Measurements from ENCODE around the gene PINLYP. TPM values are rescaled to one million over a fixed set of nuclear protein-coding genes. Genes with fewer than 3 reads are reported as not detected.

Gene PINLYP
- total RNA-seq, 6 donors from 2014 or later = 1.8 to 9.4 (median 4.1) TPM

GRCh38 chr19:43622956-43623355 lies 47.4 kb downstream of the PINLYP start:
- TF ChIP-seq POLR2A (IDR thresholded peaks at IDR 0.05) (no peak), EP300 (IDR thresholded peaks at IDR 0.05) (no peak), POLR2AphosphoS5 (IDR thresholded peaks at IDR 0.05) (no peak), CTCF (IDR thresholded peaks at IDR 0.05) (no peak)
- H3K27ac ChIP-seq = no peak overlapping the region
- DNase-seq (no peak), ATAC-seq (ENCODE audit: low FRiP score in 2 of 2) (no peak)
- peaks cover 5 to 18% (median 11%) of the 10 kb centered on the region in 4 donors for H3K4me1 ChIP-seq
- H3K27me3 ChIP-seq = no peaks in the 10 kb centered on the region
- H3K9me3 ChIP-seq = no peaks in the 10 kb centered on the region
- WGBS, 2 donors = 100% methylated on average over 1 of the region's 1 CpG; no CpG with 5 or more reads in 1 of the 2 donors
- H3K36me3 ChIP-seq = no peaks in the 10 kb centered on the region
- H3K4me3 ChIP-seq = no peak overlapping the region

- H3K36me3 ChIP-seq = no peaks in the 10 kb centered on the region
- TF ChIP-seq POLR2A (IDR thresholded peaks at IDR 0.05) (no peak), POLR2AphosphoS5 (IDR thresholded peaks at IDR 0.05) (no peak), CTCF (IDR thresholded peaks at IDR 0.05) (no peak), EP300 (IDR thresholded peaks at IDR 0.05) (no peak)
- peaks cover 3 to 10% (median 5%) of the 10 kb centered on the region in 4 donors for H3K4me1 ChIP-seq
- H3K9me3 ChIP-seq = no peaks in the 10 kb centered on the region
- H3K27me3 ChIP-seq = no peaks in the 10 kb centered on the region
- 84 to 94% methylated on average over 35 of the region's 35 CpGs for WGBS, 2 donors
- no peak for ATAC-seq (ENCODE audit: low FRiP score in 2 of 2)
- H3K27ac ChIP-seq = no peak overlapping the region
- H3K4me3 ChIP-seq = no peak overlapping the region
- DNase-seq = peak in 1 of 2 donors; percentile 74
Observed at GRCh38 chr19:43623889-43624670, 48.5 kb downstream of the PINLYP start.

GRCh38 chr19:43624933-43625332 lies 49.3 kb downstream of the PINLYP start:
- Histone ChIP-seq H3K9me3 (no peaks in the 10 kb centered on the region), H3K27me3 (no peaks in the 10 kb centered on the region), H3K27ac (no peak overlapping the region), H3K36me3 (no peaks in the 10 kb centered on the region), H3K4me3 (no peak overlapping the region), H3K4me1 (peaks cover 3 to 10% (median 4%) of the 10 kb centered on the region in 4 donors)
- TF ChIP-seq POLR2AphosphoS5 (IDR thresholded peaks at IDR 0.05) (no peak), CTCF (IDR thresholded peaks at IDR 0.05) (no peak), EP300 (IDR thresholded peaks at IDR 0.05) (no peak), POLR2A (IDR thresholded peaks at IDR 0.05) (no peak)
- ATAC-seq (ENCODE audit: low FRiP score in 2 of 2) (peak in 1 of 2 donors; percentile 25), DNase-seq (peak; percentile 66 to 76)
- 41 to 52% methylated on average over 4 to 23 of the region's 30 CpGs for WGBS, 2 donors

GRCh38 chr19:43625918-43626579 lies 50.4 kb downstream of the PINLYP start:
- ATAC-seq (ENCODE audit: low FRiP score in 2 of 2) (peak in 1 of 2 donors; percentile 18), DNase-seq (no peak)
- Histone ChIP-seq H3K27ac (no peak overlapping the region), H3K27me3 (no peaks in the 10 kb centered on the region), H3K4me1 (peaks cover 0 to 5% (median 0%) of the 10 kb centered on the region in 4 donors), H3K9me3 (no peaks in the 10 kb centered on the region), H3K36me3 (no peaks in the 10 kb centered on the region), H3K4me3 (no peak overlapping the region)
- TF ChIP-seq CTCF (IDR thresholded peaks at IDR 0.05) (no peak), POLR2AphosphoS5 (IDR thresholded peaks at IDR 0.05) (no peak), POLR2A (IDR thresholded peaks at IDR 0.05) (no peak), EP300 (IDR thresholded peaks at IDR 0.05) (no peak)
- 79 to 82% methylated on average over 29 to 32 of the region's 32 CpGs for WGBS, 2 donors
